GM10266 (cell line): ENCODE data around the gene MICU1.

ENCODE experiments used
- DNase-seq: peaks from one replicate; pipeline ENCODE4 v3.0.0; 2012; ENCODE audit errors: extremely low spot score
- CTCF ChIP-seq: IDR thresholded peaks from 2 replicates; pipeline ENCODE4 v1.5.1; 2012; ENCODE audit warnings: mild to moderate bottlenecking, low read depth; ENCODE audit not compliant: control insufficient read depth, insufficient read depth; ENCODE audit errors: missing control alignments

MICU1 gene

GRCh38 chr10:72506474-72506873, 119.4 kb downstream of the MICU1 start:
- TF ChIP-seq CTCF = no peak

GRCh38 chr10:72505435-72505834, 120.4 kb downstream of the MICU1 start:
- no peak for DNase-seq
- TF ChIP-seq CTCF = no peak

More at GRCh38 chr10:72506474-72506873, 119.4 kb downstream of the MICU1 start:
- no peak for DNase-seq

- DNase-seq = no peak
Measured at GRCh38 chr10:72503694-72504438, 122.0 kb downstream of the MICU1 start.

GRCh38 chr10:72503241-72503640, 122.6 kb downstream of the MICU1 start:
- no peak for DNase-seq

More at GRCh38 chr10:72503694-72504438, 122.0 kb downstream of the MICU1 start:
- no peak for TF ChIP-seq CTCF

GRCh38 chr10:72502581-72502980, 123.3 kb downstream of the MICU1 start:
- TF ChIP-seq CTCF = no peak
- DNase-seq = no peak

More at GRCh38 chr10:72503241-72503640, 122.6 kb downstream of the MICU1 start:
- no peak for TF ChIP-seq CTCF

- no peak for TF ChIP-seq CTCF
- DNase-seq = no peak
Measured at GRCh38 chr10:72499701-72500100, 126.2 kb downstream of the MICU1 start.

- no peak for DNase-seq
- TF ChIP-seq CTCF = no peak
Measured at GRCh38 chr10:72490951-72491350, 134.9 kb downstream of the MICU1 start.
